Measurements from ENCODE around the gene C19orf12.

Gene C19orf12

DNA sequence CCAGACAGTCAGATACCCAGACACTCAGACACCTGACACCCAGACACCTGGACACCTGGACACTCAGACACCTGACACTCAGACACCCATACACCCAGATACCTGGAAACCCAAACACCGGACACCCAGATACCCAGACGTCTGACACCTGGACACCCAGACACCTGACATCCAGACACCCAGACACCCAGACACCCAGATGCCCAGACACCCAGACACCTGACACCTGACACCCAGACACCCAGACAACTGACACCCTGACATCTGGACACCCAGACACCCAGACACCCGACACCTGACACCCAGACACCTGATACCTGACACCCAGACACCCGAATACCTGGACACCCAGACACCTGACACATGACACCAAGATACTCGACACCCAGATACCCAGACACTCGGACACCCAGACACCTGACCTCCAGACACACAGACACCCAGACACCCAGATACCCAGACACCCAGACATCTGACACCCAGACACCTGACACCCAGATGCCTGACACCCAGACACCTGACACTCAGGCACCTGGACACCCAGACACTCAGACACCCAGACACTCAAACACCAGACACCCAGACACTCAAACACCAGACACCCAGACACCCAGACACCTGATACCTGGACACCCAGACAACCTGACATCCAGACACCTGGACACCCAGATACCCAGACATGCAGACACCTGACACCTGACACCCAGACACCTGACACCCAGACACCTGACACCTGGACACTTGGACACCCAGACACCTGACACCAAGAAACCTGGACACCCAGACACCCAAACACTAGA lies 19.1 kb downstream of the C19orf12 start:
- DNase-seq = no peak

DNA sequence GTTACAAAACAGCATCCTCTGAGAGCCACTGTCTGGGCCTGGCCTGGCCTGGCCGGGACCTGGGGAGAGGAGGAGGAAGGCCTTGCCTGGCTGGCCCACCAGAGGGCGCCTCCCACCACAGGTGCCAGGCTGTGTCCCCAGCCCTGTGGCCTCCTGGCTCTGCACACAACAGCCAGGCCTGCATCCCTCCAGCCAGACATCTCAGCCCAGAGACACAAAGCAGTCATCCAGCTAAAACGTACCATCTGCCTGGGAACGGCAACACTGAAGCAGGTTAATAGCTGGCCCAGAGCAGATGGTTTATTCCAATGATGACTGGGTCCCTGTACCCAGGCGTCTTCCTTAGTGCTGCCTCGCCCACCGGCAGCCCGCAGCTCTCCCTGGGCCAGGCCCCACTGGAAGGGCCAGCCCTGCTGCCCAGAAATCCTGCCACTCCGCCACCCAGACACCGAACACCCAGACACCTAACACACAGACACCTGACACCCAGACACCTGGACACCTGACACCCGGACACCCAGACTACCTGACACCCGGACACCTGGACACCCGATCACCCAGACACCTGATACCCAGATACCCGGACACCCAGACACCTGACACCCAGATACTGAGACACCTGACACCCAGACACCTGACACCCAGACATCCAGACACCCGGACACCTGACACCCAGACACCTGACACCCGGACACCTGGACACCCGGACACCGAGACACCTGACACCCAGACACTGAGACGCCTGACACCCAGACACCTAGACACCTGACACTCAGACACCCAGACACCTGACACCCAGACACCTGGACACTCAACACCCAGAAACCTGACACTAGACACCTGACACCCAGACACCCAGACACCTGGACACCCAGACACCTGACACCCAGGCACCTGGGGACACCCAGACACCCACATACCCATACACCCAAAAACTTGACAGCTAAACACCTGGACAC lies 20.1 kb downstream of the C19orf12 start:
- peak; percentile 75 for DNase-seq

DNA sequence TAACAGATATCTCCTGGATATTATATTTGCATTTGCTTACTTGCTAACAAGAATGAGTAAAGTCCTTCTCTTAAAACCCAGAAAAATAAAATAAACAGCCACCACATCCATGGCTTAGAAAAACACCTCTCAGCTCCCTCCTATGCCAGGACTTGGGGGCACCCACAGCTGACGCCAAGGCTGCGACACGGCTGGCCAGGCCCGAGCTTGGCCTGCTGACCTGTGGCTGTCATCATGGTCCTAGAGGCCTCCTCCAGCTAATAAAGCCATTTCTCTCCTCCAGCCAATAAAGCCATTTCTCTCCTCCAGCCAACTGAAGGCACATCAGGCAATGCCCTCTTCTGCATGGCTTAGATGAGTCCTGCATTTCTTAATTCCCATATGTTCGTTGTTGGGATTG lies 20.9 kb downstream of the C19orf12 start:
- DNase-seq = peak; percentile 54

DNA sequence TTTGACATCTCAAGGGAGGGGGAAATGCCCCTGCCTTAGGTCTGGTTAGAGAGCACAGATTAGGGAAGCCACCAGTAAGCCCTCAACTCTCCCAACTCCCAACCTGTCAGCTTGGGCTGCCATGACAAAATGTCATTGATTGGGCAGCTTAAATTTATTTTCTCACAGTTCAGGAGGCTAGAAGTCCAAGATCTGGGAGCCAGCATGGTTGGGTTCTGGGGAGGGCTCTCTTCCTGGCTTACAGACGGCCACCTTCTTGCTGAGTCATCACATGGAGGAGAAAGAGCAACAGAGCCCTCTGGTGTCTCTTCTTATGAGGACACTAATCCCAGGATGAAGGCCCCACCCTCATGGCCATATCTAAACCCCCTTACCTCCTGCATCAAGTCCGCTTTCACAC lies 24.2 kb downstream of the C19orf12 start:
- DNase-seq = peak; percentile 50

DNA sequence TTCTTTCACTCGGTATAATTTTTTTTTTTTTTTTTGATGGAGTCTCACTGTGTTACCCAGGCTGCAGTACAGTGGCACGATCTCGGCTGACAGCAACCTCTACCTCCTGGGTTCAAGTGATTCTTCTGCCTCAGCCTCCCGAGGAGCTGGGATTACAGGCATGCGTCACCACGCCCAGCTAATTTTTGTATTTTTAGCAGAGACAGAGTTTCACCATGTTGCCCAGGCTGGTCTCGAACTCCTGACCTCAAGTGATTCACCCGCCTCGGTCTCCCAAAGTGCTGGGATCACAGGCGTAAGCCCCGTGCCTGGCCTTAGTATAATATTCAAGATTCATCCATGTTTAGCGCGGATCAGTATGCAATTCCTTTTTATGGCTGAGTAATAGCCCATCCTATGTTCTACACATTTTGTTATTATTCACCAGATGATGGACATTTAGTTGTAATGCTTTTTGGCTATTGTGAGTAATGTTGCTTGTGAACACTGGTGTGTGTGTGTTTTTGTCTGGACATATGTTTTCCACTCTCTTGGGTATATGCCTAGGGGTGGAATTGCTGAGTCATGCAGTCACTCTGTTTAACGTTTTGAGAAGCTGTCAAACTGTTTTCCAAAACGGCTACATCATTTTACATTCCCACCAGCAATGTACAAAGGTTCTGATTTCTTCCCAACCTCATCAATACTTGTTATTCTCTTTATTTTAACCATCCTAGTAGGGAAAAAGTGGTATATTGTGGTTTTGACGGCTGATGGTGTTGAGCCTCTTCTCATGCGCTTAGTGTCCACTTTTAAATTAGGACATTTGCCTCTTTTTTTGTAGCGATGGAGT lies 26.9 kb downstream of the C19orf12 start:
- DNase-seq = peak; percentile 6

DNA sequence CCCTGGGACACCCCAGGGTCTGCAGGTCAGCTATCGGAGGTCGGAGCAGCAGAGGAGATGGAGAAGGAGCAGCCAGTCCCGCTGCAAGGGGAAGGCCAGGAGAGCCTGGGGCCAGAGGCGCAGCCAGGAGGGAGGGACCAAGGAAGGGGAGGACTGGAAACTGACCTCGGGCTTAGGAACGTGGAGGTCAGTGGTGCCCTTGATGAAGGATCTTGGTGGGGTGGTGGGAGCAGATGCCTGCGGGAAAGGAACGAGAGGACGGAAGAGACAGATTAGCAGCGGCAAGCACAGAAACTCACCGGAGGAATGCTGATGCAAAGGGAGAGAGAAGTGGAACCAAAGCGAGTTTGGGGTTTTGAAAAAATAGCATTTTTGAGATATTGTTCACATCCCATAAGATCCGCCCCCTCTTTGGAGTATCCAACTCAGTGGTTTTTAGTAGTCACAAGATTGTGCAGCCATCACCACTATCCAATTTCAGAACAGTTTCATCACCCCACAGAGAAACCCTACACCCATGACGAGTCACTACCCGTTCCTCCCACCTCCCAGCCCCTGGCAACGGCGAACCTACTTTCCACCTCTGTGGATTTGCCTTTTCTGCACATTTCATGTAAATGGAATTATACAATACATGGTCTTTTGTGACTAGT lies 27.7 kb downstream of the C19orf12 start:
- peak; percentile 21 for DNase-seq

DNA sequence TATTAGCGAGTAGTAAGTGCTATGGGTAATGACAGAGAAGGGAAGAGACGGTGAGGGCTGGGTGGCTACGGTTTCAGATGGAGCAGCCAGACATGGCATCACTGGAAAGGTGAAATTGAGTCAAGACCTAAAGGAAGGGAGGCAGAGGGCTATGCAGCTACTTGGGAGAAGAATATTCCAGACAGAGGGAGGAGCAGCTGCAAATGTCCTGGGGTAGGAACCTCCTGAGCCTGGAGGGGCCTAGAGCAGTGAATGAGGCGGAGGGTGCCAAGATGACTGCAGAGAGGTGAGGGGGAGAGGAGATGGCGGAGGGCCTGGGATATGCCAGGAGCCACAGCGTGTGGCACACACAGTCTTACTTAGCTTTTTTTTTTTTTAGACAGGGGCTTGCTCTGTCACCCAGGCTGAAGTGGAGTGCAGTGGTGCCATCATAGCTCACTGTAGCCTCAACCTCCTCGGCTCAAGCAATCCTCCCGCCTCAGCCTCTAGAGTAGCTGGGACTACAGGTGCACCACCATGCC lies 28.7 kb downstream of the C19orf12 start:
- no peak for DNase-seq

DNA sequence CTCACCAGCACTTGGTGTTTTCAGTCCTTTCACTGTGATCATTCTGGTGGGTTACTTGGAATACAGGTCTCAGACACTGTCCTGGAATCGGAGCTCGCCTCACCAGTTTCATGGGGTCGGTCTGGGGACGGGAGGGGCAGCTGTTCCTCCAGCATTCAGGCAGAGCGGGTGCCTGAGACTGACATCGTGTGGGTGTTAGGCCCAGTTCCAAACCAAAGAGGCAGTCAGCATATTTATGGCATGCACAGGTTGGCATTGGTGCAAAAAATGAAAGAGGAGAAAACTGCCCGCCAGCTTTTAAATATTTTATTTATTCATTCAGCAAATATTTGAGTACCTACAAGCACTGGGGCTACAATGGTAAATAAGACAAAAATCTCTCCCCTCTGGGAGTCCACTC lies 29.7 kb downstream of the C19orf12 start:
- DNase-seq = no peak

DNA sequence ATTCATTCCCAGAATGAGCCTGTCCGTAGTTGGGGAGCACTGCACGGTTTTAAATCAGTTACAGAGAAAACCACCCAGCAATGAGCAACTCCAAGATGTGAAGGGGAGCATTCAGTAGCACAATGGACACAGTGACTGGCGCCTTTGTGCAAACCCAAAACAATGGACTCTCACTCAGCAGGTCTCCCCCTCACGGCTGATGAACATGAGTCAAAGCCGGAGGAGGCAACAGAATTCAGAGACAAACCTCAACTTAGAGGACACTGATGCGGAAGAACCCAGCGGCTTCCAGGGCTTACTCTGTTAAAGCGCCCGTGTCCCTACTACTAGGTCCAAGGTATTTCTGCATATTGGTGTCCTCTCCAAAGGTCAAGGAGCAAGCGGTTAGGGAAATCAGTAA lies 32.1 kb downstream of the C19orf12 start:
- no peak for DNase-seq

DNA sequence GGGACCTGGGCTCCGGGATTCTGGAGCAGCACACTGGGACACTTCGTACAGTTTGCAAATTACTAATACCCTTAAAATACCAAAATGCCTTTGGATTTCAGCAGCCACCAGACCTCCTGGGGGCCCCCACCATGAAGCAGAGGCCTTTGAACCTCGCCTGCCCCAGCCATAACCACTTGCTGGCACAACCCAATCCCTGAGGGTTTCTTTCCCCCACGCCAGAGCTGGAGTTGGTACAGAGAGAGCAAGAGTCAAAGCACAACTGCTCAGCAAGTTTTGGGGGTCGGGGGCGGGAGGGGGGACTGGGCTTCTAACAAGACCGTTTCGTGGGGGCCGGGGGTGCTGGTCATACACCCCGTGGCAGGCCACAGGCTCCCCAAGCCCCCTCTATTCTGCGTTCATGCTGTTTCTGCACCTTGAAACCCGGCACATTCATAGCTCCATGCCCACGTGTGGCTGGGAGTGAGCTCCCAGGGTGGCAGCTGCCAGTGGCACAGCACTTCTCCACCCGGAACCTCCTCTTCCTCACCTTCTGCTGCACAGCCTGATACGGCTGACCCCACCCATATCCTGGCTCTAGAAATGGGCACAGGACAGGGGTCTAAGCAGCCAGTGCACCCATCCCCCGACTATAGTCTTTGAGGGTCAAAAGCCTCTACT lies 32.7 kb downstream of the C19orf12 start:
- DNase-seq = no peak

DNA sequence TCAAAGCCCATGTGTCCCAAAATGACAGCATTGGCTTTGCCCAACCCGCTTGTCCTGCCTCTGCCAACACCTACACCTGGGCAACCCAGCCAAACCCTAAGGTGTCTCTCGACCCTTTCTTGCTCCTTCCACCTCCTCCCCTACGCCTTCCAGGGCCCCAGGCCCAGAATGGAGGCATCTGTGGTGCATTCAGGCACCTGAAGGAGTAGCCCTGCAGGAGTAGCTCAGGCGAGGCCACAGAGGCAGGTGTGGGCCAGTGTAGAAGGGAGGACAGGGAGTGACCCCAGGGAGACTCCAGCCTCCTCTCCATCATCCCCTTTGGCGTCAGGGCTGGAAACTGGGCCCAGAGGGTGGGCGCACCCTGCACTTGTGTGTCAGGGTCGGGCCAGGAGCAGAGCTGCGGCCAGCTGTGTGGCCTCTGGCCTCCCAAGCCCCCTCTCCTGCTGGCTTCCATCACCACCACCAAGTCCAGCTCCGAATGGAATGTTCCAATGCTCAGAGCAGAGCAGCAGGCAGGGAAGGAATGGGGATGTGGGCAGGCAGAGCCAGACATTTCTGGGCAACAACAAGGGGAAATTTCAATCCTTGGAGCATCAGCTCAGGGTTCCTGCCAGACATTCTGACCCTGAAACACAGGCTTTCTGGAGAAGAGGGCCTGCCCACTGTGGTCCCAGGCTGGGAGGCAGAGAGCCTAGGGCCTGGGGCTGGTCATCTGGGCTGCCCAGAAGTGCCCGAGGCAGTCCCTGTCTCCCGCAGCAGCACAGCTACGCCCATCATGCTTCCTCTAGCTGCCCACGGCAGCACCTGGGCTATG lies 33.4 kb downstream of the C19orf12 start:
- DNase-seq = no peak

DNA sequence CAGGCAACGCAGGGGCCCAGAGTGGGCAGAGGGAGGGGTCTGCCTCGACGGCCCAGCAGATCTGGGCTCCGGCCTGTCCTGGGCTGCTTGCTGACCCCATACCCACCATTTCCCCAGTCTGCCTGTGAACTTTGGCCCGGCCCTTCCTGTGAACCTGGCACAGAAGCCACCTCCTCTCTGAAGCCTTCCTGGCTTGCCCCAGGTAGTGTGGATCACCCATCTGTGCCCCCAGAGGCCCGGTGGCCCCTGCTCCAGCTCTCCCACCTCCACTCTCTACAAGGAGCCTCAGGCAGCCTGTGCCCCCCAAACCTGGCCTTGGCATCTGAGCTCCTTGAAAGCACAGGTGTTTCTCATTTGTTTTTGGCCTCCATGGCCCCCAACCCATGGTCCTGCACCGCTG lies 34.1 kb downstream of the C19orf12 start:
- DNase-seq = no peak

DNA sequence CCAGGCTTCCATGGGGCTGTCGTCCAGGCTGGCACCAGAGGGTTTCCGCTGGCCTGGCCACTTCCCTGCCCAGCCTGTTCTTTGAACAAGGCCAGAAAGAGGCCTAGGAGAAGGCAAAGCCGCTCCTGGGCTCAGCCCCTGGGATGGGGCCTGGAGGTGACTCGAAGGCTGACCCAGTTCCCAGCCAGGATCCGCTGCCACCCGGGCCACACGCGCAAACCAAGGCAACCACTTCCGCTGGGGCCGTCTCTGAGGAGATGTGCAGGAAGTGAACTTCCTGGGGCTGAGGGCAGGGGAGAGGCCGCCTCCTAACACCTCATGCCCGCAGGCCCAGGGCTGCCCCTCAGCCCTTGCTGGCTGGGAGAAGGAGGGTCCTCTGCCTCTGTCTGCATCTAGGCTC lies 34.6 kb downstream of the C19orf12 start:
- peak; percentile 69 for DNase-seq

DNA sequence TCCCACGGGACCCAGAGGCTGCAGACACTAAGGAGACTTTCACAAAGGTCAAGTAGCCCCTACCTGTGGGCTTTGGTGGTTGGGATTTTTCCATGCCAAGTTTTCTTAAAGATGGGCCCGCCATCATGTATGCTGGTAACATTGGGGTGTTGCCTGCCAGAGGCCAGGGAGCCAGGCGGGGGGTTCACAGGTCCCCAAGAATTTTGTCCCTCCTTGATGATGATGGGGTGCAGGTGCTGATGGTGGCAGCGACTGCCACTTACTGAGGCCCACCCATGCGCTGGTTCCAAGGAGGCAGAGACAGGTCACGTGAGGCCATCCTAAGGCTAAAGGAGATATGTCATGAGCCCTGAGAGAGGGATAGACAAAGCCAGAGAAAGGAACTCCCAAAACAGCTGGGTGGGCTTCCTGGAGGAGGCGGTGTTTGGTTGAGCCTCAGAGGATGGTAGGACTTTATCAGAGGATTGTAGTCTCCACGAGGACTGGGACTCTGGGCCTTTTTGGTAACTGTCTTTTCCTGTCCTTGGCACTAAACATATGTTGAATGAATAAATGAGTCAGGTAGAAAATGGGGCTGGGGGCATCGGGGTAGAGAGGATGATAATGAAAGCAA lies 35.4 kb downstream of the C19orf12 start:
- DNase-seq = no peak

DNA sequence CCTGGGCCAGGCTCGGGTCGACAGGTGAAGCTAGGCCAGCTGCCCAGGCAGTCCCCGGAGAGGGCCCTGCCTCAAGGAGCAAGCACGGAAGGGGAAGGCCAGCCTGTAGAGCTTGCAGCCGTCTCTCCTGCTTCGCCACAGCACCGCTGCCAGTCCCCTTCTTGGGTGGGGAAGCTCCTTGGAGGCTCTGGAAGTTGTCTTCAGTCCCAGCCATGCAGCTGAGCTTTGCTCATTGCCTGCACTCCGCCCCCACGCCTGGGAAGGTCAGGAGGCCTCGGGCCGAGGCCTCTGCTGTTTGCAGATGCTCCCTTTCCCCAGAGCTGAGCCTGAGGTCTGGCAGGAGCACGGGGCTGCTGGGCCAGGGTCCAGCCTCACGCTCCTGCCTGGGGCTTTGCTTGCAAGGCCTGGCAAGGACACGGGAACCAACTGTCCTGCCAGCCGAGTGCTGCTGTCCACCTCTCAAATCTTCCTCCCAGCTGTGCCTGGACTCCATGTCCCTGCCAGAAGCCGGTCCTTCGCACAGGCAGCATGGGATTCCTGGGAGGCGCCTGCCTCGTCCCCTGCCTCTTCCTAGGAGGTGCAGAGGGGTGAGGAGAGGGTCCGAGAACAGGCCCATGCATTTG lies 36.5 kb downstream of the C19orf12 start:
- no peak for DNase-seq

DNA sequence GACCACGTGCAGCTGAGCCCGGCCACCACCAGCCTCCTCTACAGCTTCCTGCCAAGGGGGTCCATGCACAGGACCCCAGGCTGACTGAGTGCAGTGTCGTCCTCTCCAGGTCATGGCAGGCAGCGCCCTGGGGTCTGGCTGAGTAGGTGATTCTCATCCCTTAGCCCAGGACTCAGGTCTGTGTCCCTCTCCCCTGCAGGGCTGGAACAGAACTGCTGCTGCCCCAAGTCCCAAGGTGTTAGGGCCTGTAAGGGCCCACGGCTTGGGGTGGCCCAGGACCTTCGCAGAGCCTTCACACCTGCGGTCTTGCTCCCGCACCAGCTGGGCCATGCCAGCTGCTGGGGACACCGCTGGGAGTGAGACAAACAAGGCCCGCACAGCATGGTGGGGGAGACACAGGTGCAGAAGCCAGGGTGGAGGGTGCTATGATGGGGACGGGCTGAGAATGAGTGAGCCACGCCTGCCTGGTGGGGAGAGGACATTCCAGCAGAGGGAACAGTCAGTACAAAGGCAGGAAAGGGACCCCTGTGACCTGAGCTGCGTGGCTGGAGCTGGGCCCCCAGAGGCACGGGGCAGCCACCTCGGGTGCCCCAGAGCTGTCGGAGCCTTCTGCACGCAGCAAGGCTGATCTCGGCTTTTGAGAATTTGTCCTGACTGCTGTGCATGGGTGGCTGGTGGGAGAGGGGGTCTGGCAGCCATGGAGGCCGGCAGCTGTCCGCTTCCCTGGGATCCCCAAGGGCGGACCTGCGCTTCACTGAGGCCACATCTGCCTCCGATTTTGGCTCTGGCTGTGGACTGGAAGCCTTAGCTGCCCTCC lies 37.9 kb downstream of the C19orf12 start:
- DNase-seq = no peak

DNA sequence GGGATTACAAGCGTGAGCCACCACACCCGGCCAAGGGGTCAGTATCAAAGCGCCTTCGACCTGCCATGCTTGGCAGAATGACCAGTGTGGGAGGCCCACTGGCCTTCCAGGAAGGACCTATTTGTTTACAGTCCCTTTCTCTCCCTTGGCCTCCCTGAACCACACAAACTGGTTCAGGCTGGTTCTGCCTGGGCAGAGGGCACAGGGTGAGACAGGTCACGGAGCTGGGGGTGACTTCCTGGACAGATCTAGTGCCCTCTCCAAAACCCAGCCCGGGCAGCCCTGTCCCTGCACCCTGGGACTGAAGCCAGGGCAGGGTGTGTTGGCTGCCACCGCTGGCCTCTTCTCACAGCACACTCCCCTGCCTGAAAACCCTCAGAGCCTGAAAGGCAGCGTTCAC lies 38.5 kb downstream of the C19orf12 start:
- DNase-seq = no peak

DNA sequence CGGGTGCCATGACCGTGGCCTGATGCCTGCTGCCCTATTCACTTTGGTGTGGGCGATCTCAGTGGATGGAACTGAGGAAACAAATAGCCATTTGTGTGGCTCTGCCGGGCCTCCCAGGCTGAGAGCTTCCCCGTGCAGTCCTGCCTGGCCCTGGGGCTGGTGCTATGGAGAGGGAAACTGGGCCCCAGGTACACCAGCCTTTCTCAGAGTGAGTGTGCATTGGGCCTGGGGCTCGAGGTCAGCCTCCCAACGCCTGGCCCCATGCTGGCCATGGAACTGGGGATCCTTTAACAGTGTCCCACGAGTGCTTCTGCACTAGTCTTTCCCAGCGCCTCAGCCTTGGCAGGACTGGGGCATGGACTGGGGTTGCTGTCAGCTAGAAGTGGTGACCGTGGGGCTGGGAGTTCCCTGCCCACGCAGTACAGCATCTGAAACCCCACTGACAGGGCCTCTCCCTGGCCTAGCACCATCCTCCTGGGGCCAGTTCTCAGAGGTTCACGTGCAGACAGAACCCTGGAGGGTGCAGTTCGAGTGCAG lies 39.3 kb downstream of the C19orf12 start:
- DNase-seq = no peak

All from GF-D8 (cell line).